ENCODE results near the gene PHF14. TPM values are rescaled to one million over a fixed set of nuclear protein-coding genes. Genes with fewer than 3 reads are reported as not detected.
"Not testable (repeated sequence)": the region's sequence is repeated elsewhere in the genome, so short reads cannot be mapped to it uniquely, and the experiment has no call there.

Gene PHF14
- total RNA-seq, 2 donors from 2014 or later, result 11.9 to 28.3 TPM

- WGBS, 2 donors, result 12 to 13% methylated on average over 18 of the region's 18 CpGs
- Histone ChIP-seq H3K4me3 (peak overlapping the region; percentile 1 to 47), H3K27ac (peak overlapping the region; percentile 90 to 96 (median 93)), H3K27me3 (no peaks in the 10 kb centered on the region), H3K36me3 (replicated peaks in 1 of 2; ENCODE audit: insufficient read depth in 1 of 2, low read depth in 2 of 2) (no peaks in the 10 kb centered on the region), H3K9me3 (no peaks in the 10 kb centered on the region), H3K4me1 (peaks cover 16% of the 10 kb centered on the region)
- TF ChIP-seq CTCF (IDR thresholded peaks at IDR 0.05), result no peak
- TF ChIP-seq POLR2A (IDR thresholded peaks at IDR 0.05), result no peak
- peak in 3 of 4 donors; percentile 19 to 28 (median 24) for DNase-seq
- intact Hi-C loops (cut with DNase I), result no loop called here
- ATAC-seq, result no peak
These were observed 32.8 kb upstream of the PHF14 start for GRCh38 chr7:10940704-10941355.

- Histone ChIP-seq H3K4me3 (no peak overlapping the region), H3K36me3 (replicated peaks in 1 of 2; ENCODE audit: insufficient read depth in 1 of 2, low read depth in 2 of 2) (no peaks in the 10 kb centered on the region), H3K27me3 (no peaks in the 10 kb centered on the region), H3K9me3 (no peaks in the 10 kb centered on the region), H3K27ac (no peak overlapping the region), H3K4me1 (peaks cover 8% of the 10 kb centered on the region)
- no peak for ATAC-seq
- TF ChIP-seq POLR2A (IDR thresholded peaks at IDR 0.05), result no peak
- no peak for TF ChIP-seq CTCF (IDR thresholded peaks at IDR 0.05)
- intact Hi-C loops (cut with DNase I), result no loop called here
- no peak for DNase-seq
- 24 to 28% methylated on average over 2 of the region's 2 CpGs for WGBS, 2 donors
These were observed 23.2 kb upstream of the PHF14 start for GRCh38 chr7:10950494-10950893.

- intact Hi-C loops (cut with DNase I), result not testable (repeated sequence)
These were observed 22.6 kb upstream of the PHF14 start for GRCh38 chr7:10950974-10951578.

GRCh38 chr7:10952588-10952987, 21.1 kb upstream of the PHF14 start:
- intact Hi-C loops (cut with DNase I), result no loop called here
- no peaks in the 10 kb centered on the region for H3K27me3 ChIP-seq
- no peaks in the 10 kb centered on the region for H3K36me3 ChIP-seq (replicated peaks in 1 of 2; ENCODE audit: insufficient read depth in 1 of 2, low read depth in 2 of 2)
- DNase-seq (no peak), ATAC-seq (no peak)
- no peaks in the 10 kb centered on the region for H3K9me3 ChIP-seq
- TF ChIP-seq POLR2A (IDR thresholded peaks at IDR 0.05) (no peak), CTCF (IDR thresholded peaks at IDR 0.05) (no peak)
- no peak overlapping the region for H3K4me3 ChIP-seq
- no peak overlapping the region for H3K27ac ChIP-seq
- peaks cover 8% of the 10 kb centered on the region for H3K4me1 ChIP-seq

More at GRCh38 chr7:10950974-10951578, 22.6 kb upstream of the PHF14 start:
- H3K27me3 ChIP-seq; H3K27ac ChIP-seq; H3K4me3 ChIP-seq; H3K4me1 ChIP-seq; DNase-seq; H3K9me3 ChIP-seq; H3K36me3 ChIP-seq (replicated peaks in 1 of 2; ENCODE audit: insufficient read depth in 1 of 2, low read depth in 2 of 2); ATAC-seq: not testable (repeated sequence)
- 80 to 84% methylated on average over 4 of the region's 4 CpGs for WGBS, 2 donors

- H3K36me3 ChIP-seq (replicated peaks in 1 of 2; ENCODE audit: insufficient read depth in 1 of 2, low read depth in 2 of 2); intact Hi-C loops (cut with DNase I); ATAC-seq; H3K27me3 ChIP-seq; DNase-seq; H3K4me3 ChIP-seq; H3K9me3 ChIP-seq; H3K4me1 ChIP-seq; H3K27ac ChIP-seq: not testable (repeated sequence)
- WGBS, 2 donors, result 81 to 85% methylated on average over 4 of the region's 4 CpGs
These were observed 20.5 kb upstream of the PHF14 start for GRCh38 chr7:10953078-10953750.

Measured in body of pancreas (tissue), 4 donors.